Activated B cell treated with CpG ODN at 0.5 μM for 24 hours (primary cell): Measurements from ENCODE around the gene FGD5. TPM values are rescaled to one million over a fixed set of nuclear protein-coding genes. Genes with fewer than 3 reads are reported as not detected.

ENCODE experiments used
- ATAC-seq: fragments of 200-7000 bp; cut with Tn5 transposase; one replicate; pipeline ENCODE4 v1.10.0; 2021; ENCODE audit warnings: low read depth, mild to moderate bottlenecking, moderate library complexity
- CTCF ChIA-PET: fragments of 350-600 bp; sonication (Branson Sonifier 250); formaldehyde crosslinking; loops from one replicate; lab custom pipeline; 2021; ENCODE audit warnings: antibody characterized with exemption; lab: Charles Lee
- POLR2A ChIA-PET: fragments of 350-600 bp; sonication (Branson Sonifier 250); formaldehyde crosslinking; loops from one replicate; lab custom pipeline; 2021; ENCODE audit warnings: antibody characterized with exemption; lab: Charles Lee
- DNase-seq: peaks from one replicate; pipeline ENCODE4 v3.0.0; 2022
- H3K27ac Mint-ChIP-seq: one replicate; pipeline ENCODE4 v1.8.0; 2020; ENCODE audit warnings: mixed read lengths
- H3K27me3 Mint-ChIP-seq: one replicate; pipeline ENCODE4 v1.8.0; 2021; ENCODE audit warnings: mixed read lengths
- H3K36me3 Mint-ChIP-seq: one replicate; pipeline ENCODE4 v1.8.0; 2021; ENCODE audit warnings: low read depth, mixed read lengths
- H3K4me1 Mint-ChIP-seq: one replicate; pipeline ENCODE4 v1.8.0; 2021; ENCODE audit warnings: mixed read lengths
- H3K4me3 Mint-ChIP-seq: one replicate; pipeline ENCODE4 v1.8.0; 2020; ENCODE audit warnings: mild to moderate bottlenecking, mixed read lengths
- H3K9me3 Mint-ChIP-seq: one replicate; pipeline ENCODE4 v1.8.0; 2020; ENCODE audit warnings: mixed read lengths
- intact Hi-C: fragments of 100-400 bp; cut with micrococcal nuclease; formaldehyde crosslinking; loops from one replicate; pipeline ENCODE4 v1.15.1; 2024
- total RNA-seq: library from RNA; stranded (reverse); gene quantifications from 2 replicates; pipeline ENCODE4 v1.2.3, GENCODE V29; 2022
- TF ChIP-seq, protein P1 (sequence below): fragments of 200-600 bp; IDR thresholded peaks from one replicate; pipeline ENCODE4 v1.8.0; 2022; ENCODE audit warnings: antibody characterized with exemption, mild to moderate bottlenecking

Gene FGD5
- total RNA-seq, 1 donor from 2014 or later: not detected

DNA sequence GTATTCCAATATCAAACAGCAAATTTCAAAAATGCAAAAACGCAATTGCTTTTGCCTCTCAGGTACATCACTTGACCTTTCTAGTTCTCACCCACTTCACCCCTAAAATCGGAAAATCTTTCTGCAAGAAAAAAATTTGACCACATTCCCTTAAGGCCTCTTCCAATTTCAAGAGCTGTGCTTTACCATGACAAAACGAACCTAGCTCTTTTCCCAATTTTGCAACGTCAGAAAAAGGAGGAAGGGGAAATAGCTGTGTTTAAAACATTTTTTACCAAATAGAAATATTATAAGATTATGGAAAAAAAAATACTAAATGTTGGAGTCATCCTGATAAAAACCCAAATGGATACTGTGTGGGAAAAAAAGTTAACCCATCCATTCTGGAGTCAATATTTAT is 127.5 kb downstream of the FGD5 start:
- TF ChIP-seq, protein P1, sequence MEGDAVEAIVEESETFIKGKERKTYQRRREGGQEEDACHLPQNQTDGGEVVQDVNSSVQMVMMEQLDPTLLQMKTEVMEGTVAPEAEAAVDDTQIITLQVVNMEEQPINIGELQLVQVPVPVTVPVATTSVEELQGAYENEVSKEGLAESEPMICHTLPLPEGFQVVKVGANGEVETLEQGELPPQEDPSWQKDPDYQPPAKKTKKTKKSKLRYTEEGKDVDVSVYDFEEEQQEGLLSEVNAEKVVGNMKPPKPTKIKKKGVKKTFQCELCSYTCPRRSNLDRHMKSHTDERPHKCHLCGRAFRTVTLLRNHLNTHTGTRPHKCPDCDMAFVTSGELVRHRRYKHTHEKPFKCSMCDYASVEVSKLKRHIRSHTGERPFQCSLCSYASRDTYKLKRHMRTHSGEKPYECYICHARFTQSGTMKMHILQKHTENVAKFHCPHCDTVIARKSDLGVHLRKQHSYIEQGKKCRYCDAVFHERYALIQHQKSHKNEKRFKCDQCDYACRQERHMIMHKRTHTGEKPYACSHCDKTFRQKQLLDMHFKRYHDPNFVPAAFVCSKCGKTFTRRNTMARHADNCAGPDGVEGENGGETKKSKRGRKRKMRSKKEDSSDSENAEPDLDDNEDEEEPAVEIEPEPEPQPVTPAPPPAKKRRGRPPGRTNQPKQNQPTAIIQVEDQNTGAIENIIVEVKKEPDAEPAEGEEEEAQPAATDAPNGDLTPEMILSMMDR: no peak
- ChIA-PET CTCF (interaction anchor here (1.0 kb wide), 1 partner anchor 25 kb away, joined by 3 read pairs; no protein-coding TSS in a partner anchor), POLR2A (interaction anchor here (0.9 to 1.9 kb wide), 6 partner anchors 34 to 823 kb away, joined by 3 to 12 read pairs (median 11); partner anchors contain the start of genes CCDC174, MRPS25 and RBSN)

DNA sequence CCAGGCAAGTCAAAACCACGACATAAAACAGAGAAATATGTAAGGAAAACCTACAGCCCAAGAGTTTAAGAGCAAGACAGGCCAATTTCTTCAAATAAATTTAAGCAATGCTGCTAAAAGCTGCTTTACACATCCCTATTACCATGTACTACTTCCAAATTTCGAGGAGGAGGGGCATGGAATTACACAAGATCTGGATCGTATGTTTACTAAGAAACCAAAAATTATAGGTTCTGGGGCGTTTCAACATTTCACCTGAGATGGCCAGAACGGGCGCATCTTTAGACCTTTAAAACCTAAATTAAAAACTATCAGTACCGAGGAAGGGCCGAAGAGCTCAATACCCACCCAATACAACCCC is 128.0 kb downstream of the FGD5 start:
- ChIA-PET CTCF (interaction anchor here (1.0 kb wide), 2 partner anchors 25 to 104 kb away, joined by 3 read pairs; no protein-coding TSS in a partner anchor), POLR2A (interaction anchor here (0.7 to 1.9 kb wide), 13 partner anchors 25 to 823 kb away, joined by 3 to 12 read pairs (median 3); partner anchors contain the start of genes CCDC174, MRPS25 and RBSN)
- DNase-seq (no peak), ATAC-seq (no peak)
- Mint-ChIP-seq H3K4me1 (peaks cover 49% of the 10 kb centered on the region), H3K9me3 (no peaks in the 10 kb centered on the region), H3K27me3 (no peaks in the 10 kb centered on the region), H3K36me3 (peaks cover 47% of the 10 kb centered on the region), H3K4me3 (peak overlapping the region; percentile 89), H3K27ac (peak overlapping the region; percentile 92)
- TF ChIP-seq, protein P1: no peak
- intact Hi-C loops: loop anchor here (1.0 to 10.0 kb wide), 4 partner anchors 21 to 918 kb away; partner anchors contain the start of genes CCDC174, EAF1 and METTL6

More for the DNA sequence above, 127.5 kb downstream of the FGD5 start:
- no peaks in the 10 kb centered on the region for H3K9me3 Mint-ChIP-seq
- DNase-seq: no peak
- no peak for ATAC-seq
- H3K4me3 Mint-ChIP-seq: peak overlapping the region; percentile 89
- H3K4me1 Mint-ChIP-seq: peaks cover 49% of the 10 kb centered on the region
- intact Hi-C loops: loop anchor here (5.0 to 10.0 kb wide), 2 partner anchors 481 to 919 kb away; partner anchors contain the start of genes EAF1 and METTL6
- no peaks in the 10 kb centered on the region for H3K27me3 Mint-ChIP-seq
- H3K36me3 Mint-ChIP-seq: peaks cover 46% of the 10 kb centered on the region
- peak overlapping the region; percentile 63 for H3K27ac Mint-ChIP-seq

DNA sequence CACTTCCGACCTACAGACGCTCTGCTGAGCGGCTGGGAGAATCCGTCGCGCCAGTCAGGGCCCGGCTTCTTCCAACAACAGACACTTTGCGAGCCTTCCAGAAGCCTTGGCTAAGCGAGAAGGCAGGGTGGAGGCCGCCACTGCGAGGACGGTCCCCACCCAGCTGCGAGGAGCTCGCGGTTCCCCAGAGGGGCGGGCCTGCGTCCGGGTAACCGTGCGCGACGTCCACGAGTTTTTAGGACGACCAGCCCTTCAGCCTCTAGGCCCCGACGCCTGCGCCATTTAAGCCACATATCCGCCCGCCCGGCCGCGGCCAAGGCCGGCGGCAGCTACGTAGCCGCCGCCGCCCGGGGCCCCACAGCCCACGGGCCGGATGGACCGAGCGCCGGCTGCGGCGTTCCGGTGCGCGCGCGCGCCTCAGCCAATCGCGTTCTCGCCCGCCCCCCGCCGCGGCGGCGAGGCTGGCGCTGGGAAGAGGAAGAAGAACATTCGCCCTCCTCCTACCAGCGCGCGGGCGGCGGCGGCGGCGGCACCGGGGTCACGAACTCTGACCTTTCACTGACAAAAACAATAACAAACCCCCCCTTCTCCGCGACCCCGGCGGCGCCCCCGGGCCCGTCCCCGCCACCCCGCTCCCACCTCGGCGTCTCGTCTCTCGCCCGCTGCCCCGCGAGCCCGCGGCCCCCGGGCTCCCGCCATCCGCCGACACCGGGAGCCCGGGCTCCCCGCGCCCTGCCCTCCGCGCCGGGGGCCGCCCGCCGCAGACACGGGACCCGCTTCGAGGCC is 128.5 kb downstream of the FGD5 start, which contains the start of gene NR2C2:
Gene NR2C2, plus strand, starts transcription at position 484 of the 786 bp plus-strand sequence. CDS start 56,332 bp downstream, outside the sequence.
- no peaks in the 10 kb centered on the region for H3K9me3 Mint-ChIP-seq
- H3K36me3 Mint-ChIP-seq: peaks cover 50% of the 10 kb centered on the region
- CTCF ChIA-PET: interaction anchor here (1.0 kb wide), 1 partner anchor 104 kb away, joined by 3 read pairs; no protein-coding TSS in a partner anchor
- intact Hi-C loops: loop anchor here (1.0 to 10.0 kb wide), 4 partner anchors 22 to 918 kb away; partner anchors contain the start of genes CCDC174, EAF1 and METTL6
- TF ChIP-seq, protein P1: no peak
- ATAC-seq (peak; percentile 56), DNase-seq (peak; percentile 88)
- H3K4me1 Mint-ChIP-seq: peaks cover 51% of the 10 kb centered on the region
- H3K27me3 Mint-ChIP-seq: no peaks in the 10 kb centered on the region
- POLR2A ChIA-PET: interaction anchor here (0.6 to 1.9 kb wide), 15 partner anchors 26 to 824 kb away, joined by 3 to 12 read pairs (median 3); partner anchors contain the start of genes CCDC174, LSM3, MRPS25 and RBSN
- peak within 1 kb of the TSS; percentile 100 for H3K27ac Mint-ChIP-seq
- peak within 1 kb of the TSS; percentile 99 for H3K4me3 Mint-ChIP-seq

DNA sequence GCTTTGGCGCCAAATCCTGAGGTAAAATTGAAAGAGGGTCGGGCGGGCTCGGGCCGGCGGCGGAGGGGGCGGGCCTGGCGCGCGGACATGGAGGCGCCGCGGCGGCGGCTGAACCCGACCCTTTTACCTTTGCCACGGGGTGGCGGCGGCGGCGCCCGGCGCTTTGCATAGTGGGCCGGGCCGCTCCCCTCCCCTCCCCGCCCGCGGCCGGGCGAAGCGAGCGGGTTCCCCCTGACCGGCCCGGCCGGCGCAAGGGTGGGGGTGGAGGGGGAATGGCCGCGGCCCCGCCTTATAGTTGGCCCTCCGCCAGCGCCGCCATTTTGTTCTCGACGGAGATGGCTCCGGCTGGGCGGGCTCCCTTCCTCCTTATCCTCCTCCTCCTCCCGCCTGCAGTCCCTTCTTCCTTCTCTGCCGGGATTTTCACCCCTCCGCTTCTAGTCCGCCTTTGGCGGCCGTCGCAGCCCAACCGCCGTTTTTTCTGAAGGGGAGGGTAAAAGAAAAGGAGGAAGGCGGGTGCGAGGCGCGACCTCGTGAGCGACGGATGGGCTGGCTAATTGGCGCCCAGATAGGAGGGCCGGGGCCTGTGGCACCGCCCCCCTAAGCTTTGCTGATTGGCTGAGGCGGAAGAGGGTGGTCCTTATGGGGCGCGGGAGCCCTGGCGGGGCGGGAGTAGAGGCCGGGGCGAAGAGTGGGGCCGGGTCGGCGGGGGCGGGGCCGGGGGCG is 129.3 kb downstream of the FGD5 start:
- DNase-seq (peak; percentile 96), ATAC-seq (peak; percentile 88)
- ChIA-PET CTCF (interaction anchor here (1.0 kb wide), 1 partner anchor 103 kb away, joined by 3 read pairs; no protein-coding TSS in a partner anchor), POLR2A (interaction anchor here (0.6 to 1.9 kb wide), 19 partner anchors 9 to 1936 kb away, joined by 3 to 12 read pairs (median 4); partner anchors contain the start of genes CCDC174, LSM3, MRPS25 and RBSN)
- Mint-ChIP-seq H3K36me3 (peaks cover 49% of the 10 kb centered on the region), H3K9me3 (no peaks in the 10 kb centered on the region), H3K4me3 (peak overlapping the region; percentile 99), H3K27ac (peak overlapping the region; percentile 100), H3K4me1 (peaks cover 55% of the 10 kb centered on the region), H3K27me3 (no peaks in the 10 kb centered on the region)
- TF ChIP-seq, protein P1: no peak
- intact Hi-C loops: loop anchor here (1.0 to 10.0 kb wide), 16 partner anchors 11 to 1317 kb away; partner anchors contain the start of genes BTD, CAPN7, CCDC174 and CHCHD4
